Astrocyte of the cerebellum (primary cell): ENCODE measurements around the gene TNIK.

ENCODE experiments used
- DNase-seq: peaks from one replicate; pipeline ENCODE4 v3.0.0-alpha.2; 2011; ENCODE audit warnings: low read depth
- H3K4me3 ChIP-seq: 2 replicates; pipeline ENCODE4 v1.5.1; 2011; ENCODE audit warnings: mild to moderate bottlenecking, low read depth, low read length, moderate library complexity
- CTCF ChIP-seq: IDR thresholded peaks from 2 replicates; pipeline ENCODE4 v1.5.1; 2012; ENCODE audit warnings: low read length, low read depth, moderate library complexity, mild to moderate bottlenecking; ENCODE audit errors: missing control alignments
- in situ Hi-C: cut with HindIII; loops from 2 replicates; pipeline ENCODE4 v1.10.0; 2017; ENCODE audit warnings: low sequenced_read_pairs

The TNIK gene

GRCh38 chr3:171476532-171477102 is 16.4 kb upstream of the TNIK start:
- no peak for TF ChIP-seq CTCF
- in situ Hi-C loops = no loop called here
- no peak for DNase-seq
- H3K4me3 ChIP-seq = no peak overlapping the region

- no peak overlapping the region for H3K4me3 ChIP-seq
- in situ Hi-C loops = no loop called here
- no peak for TF ChIP-seq CTCF
- no peak for DNase-seq
Observed at GRCh38 chr3:171472552-171472951, 12.3 kb upstream of the TNIK start.

GRCh38 chr3:171470714-171471227 is 10.6 kb upstream of the TNIK start:
- in situ Hi-C loops = no loop called here
- TF ChIP-seq CTCF = no peak
- no peak overlapping the region for H3K4me3 ChIP-seq
- DNase-seq = no peak

- no peak for TF ChIP-seq CTCF
- DNase-seq = no peak
- in situ Hi-C loops = no loop called here
- H3K4me3 ChIP-seq = no peak overlapping the region
Observed at GRCh38 chr3:171469376-171469775, 9.2 kb upstream of the TNIK start.

- no peak for TF ChIP-seq CTCF
- H3K4me3 ChIP-seq = no peak overlapping the region
- no peak for DNase-seq
- in situ Hi-C loops = no loop called here
Observed at GRCh38 chr3:171468296-171468906, 8.2 kb upstream of the TNIK start.

- TF ChIP-seq CTCF = no peak
- no peak for DNase-seq
- no peak overlapping the region for H3K4me3 ChIP-seq
- in situ Hi-C loops = no loop called here
Observed at GRCh38 chr3:171465763-171466162, 5.6 kb upstream of the TNIK start.
